ENCODE results near the gene MXRA7.
"Not testable (repeated sequence)": the region's sequence is repeated elsewhere in the genome, so short reads cannot be mapped to it uniquely, and the experiment has no call there.

DNA sequence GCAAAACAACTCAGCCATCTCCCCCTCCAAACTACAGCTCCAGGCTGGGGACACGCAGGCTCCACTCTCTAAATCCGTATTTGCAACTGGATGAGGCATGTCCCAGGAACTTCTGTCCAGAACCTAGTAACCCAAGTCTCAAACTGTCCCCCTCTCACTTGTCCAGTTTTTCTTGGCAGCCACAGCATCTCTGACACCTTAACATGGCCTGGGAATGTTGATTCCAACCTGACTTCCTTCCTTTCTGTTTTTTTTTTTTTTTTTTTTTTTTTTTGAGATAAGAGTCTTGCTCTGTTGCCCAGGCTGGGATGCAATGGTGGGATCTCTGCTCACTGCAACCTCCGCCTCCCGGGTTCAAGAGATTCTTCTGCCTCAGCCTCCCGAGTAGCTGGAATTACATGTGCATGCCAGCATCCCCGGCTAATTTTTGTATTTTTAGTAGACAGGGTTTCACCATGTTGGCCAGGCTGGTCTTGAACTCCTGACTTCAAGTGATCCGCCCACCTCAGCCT, 12.2 kb downstream of the MXRA7 start:
- TF ChIP-seq, protein P1, sequence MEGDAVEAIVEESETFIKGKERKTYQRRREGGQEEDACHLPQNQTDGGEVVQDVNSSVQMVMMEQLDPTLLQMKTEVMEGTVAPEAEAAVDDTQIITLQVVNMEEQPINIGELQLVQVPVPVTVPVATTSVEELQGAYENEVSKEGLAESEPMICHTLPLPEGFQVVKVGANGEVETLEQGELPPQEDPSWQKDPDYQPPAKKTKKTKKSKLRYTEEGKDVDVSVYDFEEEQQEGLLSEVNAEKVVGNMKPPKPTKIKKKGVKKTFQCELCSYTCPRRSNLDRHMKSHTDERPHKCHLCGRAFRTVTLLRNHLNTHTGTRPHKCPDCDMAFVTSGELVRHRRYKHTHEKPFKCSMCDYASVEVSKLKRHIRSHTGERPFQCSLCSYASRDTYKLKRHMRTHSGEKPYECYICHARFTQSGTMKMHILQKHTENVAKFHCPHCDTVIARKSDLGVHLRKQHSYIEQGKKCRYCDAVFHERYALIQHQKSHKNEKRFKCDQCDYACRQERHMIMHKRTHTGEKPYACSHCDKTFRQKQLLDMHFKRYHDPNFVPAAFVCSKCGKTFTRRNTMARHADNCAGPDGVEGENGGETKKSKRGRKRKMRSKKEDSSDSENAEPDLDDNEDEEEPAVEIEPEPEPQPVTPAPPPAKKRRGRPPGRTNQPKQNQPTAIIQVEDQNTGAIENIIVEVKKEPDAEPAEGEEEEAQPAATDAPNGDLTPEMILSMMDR (conservative IDR thresholded peaks at IDR 0.05; ENCODE audit: low read length): not testable (repeated sequence)
- not testable (repeated sequence) for TF ChIP-seq EZH2phosphoT487 (IDR thresholded peaks at IDR 0.05; ENCODE audit: borderline replicate concordance, low read depth, low read length)

Data from OCI-LY7 (cell line).